HepG2 (cell line): ENCODE results near the gene ATR. TPM values are rescaled to one million over a fixed set of nuclear protein-coding genes. Genes with fewer than 3 reads are reported as not detected.

Experiments used
- ATRX ChIP-seq: sonication (generic); formaldehyde crosslinking; IDR thresholded peaks from 2 replicates; pipeline ENCODE4 v1.4.0; 2020; ENCODE audit warnings: missing genetic modification reagents, borderline replicate concordance
- BCL3 ChIP-seq: sonication (generic); formaldehyde crosslinking; IDR thresholded peaks from 2 replicates; pipeline ENCODE4 v1.5.1; 2020; ENCODE audit warnings: mild to moderate bottlenecking, missing genetic modification reagents, moderate library complexity
- DPF2 ChIP-seq: sonication (generic); formaldehyde crosslinking; IDR thresholded peaks from 2 replicates; pipeline ENCODE4 v1.4.0; 2020; ENCODE audit warnings: mild to moderate bottlenecking, low read depth, missing genetic modification reagents, borderline replicate concordance
- GATA4 ChIP-seq: sonication (generic); IDR thresholded peaks from 2 replicates; pipeline ENCODE4 v1.6.1; 2016; ENCODE audit warnings: antibody characterized with exemption, low read depth, borderline replicate concordance
- MXD4 ChIP-seq: IDR thresholded peaks from 2 replicates; pipeline ENCODE4 v1.6.1; 2016; ENCODE audit warnings: mild to moderate bottlenecking, missing biosample characterization, missing genetic modification reagents
- NAIF1 ChIP-seq: sonication (generic); formaldehyde crosslinking; IDR thresholded peaks from 2 replicates; pipeline ENCODE4 v1.5.0; 2020; ENCODE audit warnings: mild to moderate bottlenecking, missing genetic modification reagents, borderline replicate concordance
- NR0B2 ChIP-seq: sonication (generic); formaldehyde crosslinking; IDR thresholded peaks from 2 replicates; pipeline ENCODE4 v1.4.0; 2020; ENCODE audit warnings: mild to moderate bottlenecking, missing genetic modification reagents
- SALL2 ChIP-seq: sonication (generic); formaldehyde crosslinking; IDR thresholded peaks from 2 replicates; pipeline ENCODE4 v1.8.1; 2023; ENCODE audit warnings: mild to moderate bottlenecking, missing genetic modification reagents, inconsistent platforms
- ZBED4 ChIP-seq: sonication (generic); formaldehyde crosslinking; IDR thresholded peaks from 2 replicates; pipeline ENCODE4 v1.4.0; 2020; ENCODE audit warnings: missing genetic modification reagents, borderline replicate concordance
- ZFP41 ChIP-seq: sonication (generic); formaldehyde crosslinking; IDR thresholded peaks from 2 replicates; pipeline ENCODE4 v1.4.0; 2020; ENCODE audit warnings: mild to moderate bottlenecking, missing genetic modification reagents, borderline replicate concordance
- ZNF136 ChIP-seq: sonication (generic); formaldehyde crosslinking; IDR thresholded peaks from 2 replicates; pipeline ENCODE4 v1.8.1; 2022; ENCODE audit warnings: low read depth, mild to moderate bottlenecking, moderate library complexity, missing genetic modification reagents
- ZNF407 ChIP-seq: sonication (generic); formaldehyde crosslinking; IDR thresholded peaks from one replicate; pipeline ENCODE4 v1.5.1; 2020; ENCODE audit warnings: mild to moderate bottlenecking, missing genetic modification reagents; ENCODE audit errors: not compliant biosample characterization
- ZNF775 ChIP-seq: sonication (generic); formaldehyde crosslinking; IDR thresholded peaks from 2 replicates; pipeline ENCODE4 v1.4.0; 2020; ENCODE audit warnings: missing genetic modification reagents, mild to moderate bottlenecking, moderate library complexity, borderline replicate concordance
- ZNF850 ChIP-seq: sonication (generic); formaldehyde crosslinking; conservative IDR thresholded peaks from 2 replicates; pipeline ENCODE4 v1.9.0; 2021; ENCODE audit warnings: mild to moderate bottlenecking, missing genetic modification reagents
- polyA plus RNA-seq, 8 experiments: library from polyadenylated mRNA; depleted of rRNA in 3 of 8; stranded (reverse) in 7 of 8; unstranded in 1 of 8; fragments of >200 nt; fragmentation: Illumina TruSeq in 4 of 8; extraction: Trizol in 4 of 8; gene quantifications; 2 replicates each; pipeline versions ENCODE4 v1.2.1 to v1.2.3, GENCODE V29; 2011 to 2016; ENCODE audit warnings: low read depth in 4 of 8, missing spikeins in 1 of 8, mixed read lengths in 1 of 8; ENCODE audit not compliant: insufficient read depth in 1 of 8
- total RNA-seq, 5 experiments: library from RNA; depleted of rRNA; stranded (reverse); fragments of >200 nt; fragmentation: Illumina TruSeq; extraction: Trizol; gene quantifications; 2 replicates each; pipeline ENCODE4 v1.2.3, GENCODE V29; 2016; ENCODE audit warnings: low read depth in 1 of 5

The ATR gene
- total and polyA plus RNA-seq, 2 of the 13 experiments (the other 11 are each of a cell fraction or from before 2014, with no cell fraction given): 6.6 to 17.0 TPM

GRCh38 chr3:142447301-142447851, 131.2 kb downstream of the ATR start (continued):
- no peak for TF ChIP-seq NAIF1 (CRISPR knock-in tag)
- no peak for TF ChIP-seq GATA4
- no peak for TF ChIP-seq BCL3 (CRISPR knock-in tag)
- TF ChIP-seq ATRX (CRISPR knock-in tag): no peak
- no peak for TF ChIP-seq ZNF775 (CRISPR knock-in tag)
- no peak for TF ChIP-seq DPF2 (CRISPR knock-in tag)
- TF ChIP-seq NR0B2 (CRISPR knock-in tag): no peak
- TF ChIP-seq ZNF136 (CRISPR knock-in tag): no peak
- no peak for TF ChIP-seq ZFP41
- TF ChIP-seq ZNF850: no peak; the same call in 1 of the 2 replicates
- TF ChIP-seq SALL2: no peak
- no peak for TF ChIP-seq ZBED4
- peak; percentile 74 for TF ChIP-seq ZNF407 (CRISPR knock-in tag)
- TF ChIP-seq MXD4 (CRISPR knock-in tag): 0 out of 2 replicates have a peak, but pooled peaks have one; percentile 13
